ENCODE data around the gene IL18. TPM values are rescaled to one million over a fixed set of nuclear protein-coding genes. Genes with fewer than 3 reads are reported as not detected.

The IL18 gene
- total and polyA plus RNA-seq, 2 experiments from 2014 or later, result 0.28 to 1.7 TPM

GRCh38 chr11:112212710-112213109 lies 48.8 kb upstream of the IL18 start (continued):
- TF ChIP-seq ZNF462 (CRISPR knock-in tag; IDR thresholded peaks at IDR 0.05) (no peak), JUNB (IDR thresholded peaks at IDR 0.05; ENCODE audit: unreplicated experiment) (no peak), ETS1 (IDR thresholded peaks at IDR 0.05) (no peak), ZNF114 (CRISPR knock-in tag; IDR thresholded peaks at IDR 0.05) (no peak), NANOG (IDR thresholded peaks at IDR 0.05; ENCODE audit: borderline replicate concordance) (no peak), EZH2 (IDR thresholded peaks at IDR 0.05; ENCODE audit: low read depth, unreplicated experiment) (no peak), CTCF (conservative IDR thresholded peaks at IDR 0.05; ENCODE audit: low read depth in 2 of 2) (no peak)

- H4K20me1 ChIP-seq (replicated peaks; ENCODE audit: insufficient read depth), result no peaks in the 10 kb centered on the region
- Mint-ChIP-seq H3K4me1 (no peaks in the 10 kb centered on the region), H3K27ac (no peak overlapping the region), H3K27me3 (ENCODE audit: insufficient read depth, low read depth, poor library complexity) (no peaks in the 10 kb centered on the region), H3K36me3 (ENCODE audit: low read depth) (no peaks in the 10 kb centered on the region), H3K4me3 (no peak overlapping the region), H3K9me3 (no peaks in the 10 kb centered on the region)
- no peaks in the 10 kb centered on the region for H3F3A ChIP-seq (replicated peaks; ENCODE audit: low read depth)
- no peaks in the 10 kb centered on the region for H3K79me2 ChIP-seq (replicated peaks; ENCODE audit: insufficient read depth)
- no peak overlapping the region for H2AFZ ChIP-seq
- H3K4me3 ChIP-seq, result no peak overlapping the region
- ATAC-seq (no peak), DNase-seq (ENCODE audit: low spot score) (no peak)
- H3K27ac ChIP-seq (ENCODE audit: low read depth), result no peak overlapping the region
- H3K4me1 ChIP-seq (ENCODE audit: insufficient read depth), result no peaks in the 10 kb centered on the region
- no peak overlapping the region for H3K4me2 ChIP-seq
- H3K36me3 ChIP-seq (ENCODE audit: insufficient read depth), result no peaks in the 10 kb centered on the region
- no peaks in the 10 kb centered on the region for H3K9me2 ChIP-seq (ENCODE audit: insufficient read depth)
- no peaks in the 10 kb centered on the region for H3K27me3 ChIP-seq (ENCODE audit: insufficient read depth)
- TF ChIP-seq REST (IDR thresholded peaks at IDR 0.05; ENCODE audit: unreplicated experiment) (no peak), CTCF (conservative IDR thresholded peaks at IDR 0.05; ENCODE audit: low read depth in 2 of 2) (no peak), ZNF114 (CRISPR knock-in tag; IDR thresholded peaks at IDR 0.05) (no peak), NANOG (IDR thresholded peaks at IDR 0.05; ENCODE audit: borderline replicate concordance) (no peak), EZH2phosphoT487 (IDR thresholded peaks at IDR 0.05; ENCODE audit: unreplicated experiment) (no peak), STAT1 (IDR thresholded peaks at IDR 0.05; ENCODE audit: unreplicated experiment) (no peak)
These were observed 48.4 kb upstream of the IL18 start for GRCh38 chr11:112212290-112212689.

Measured in GM23338 (cell line).